HG02973 (cell line): Measurements from ENCODE around the gene STIL.
A peak's percentile ranks its signal among the peaks of the same experiment; 100 is the strongest.
"Not testable (repeated sequence)": the region's sequence is repeated elsewhere in the genome, so short reads cannot be mapped to it uniquely, and the experiment has no call there.

ENCODE experiments used
- ATAC-seq: cut with Tn5 transposase; IDR thresholded peaks from one replicate; pipeline ENCODE4 v1.9.1; 2021; ENCODE audit warnings: moderate library complexity; ENCODE audit not compliant: unreplicated experiment

The STIL gene

DNA sequence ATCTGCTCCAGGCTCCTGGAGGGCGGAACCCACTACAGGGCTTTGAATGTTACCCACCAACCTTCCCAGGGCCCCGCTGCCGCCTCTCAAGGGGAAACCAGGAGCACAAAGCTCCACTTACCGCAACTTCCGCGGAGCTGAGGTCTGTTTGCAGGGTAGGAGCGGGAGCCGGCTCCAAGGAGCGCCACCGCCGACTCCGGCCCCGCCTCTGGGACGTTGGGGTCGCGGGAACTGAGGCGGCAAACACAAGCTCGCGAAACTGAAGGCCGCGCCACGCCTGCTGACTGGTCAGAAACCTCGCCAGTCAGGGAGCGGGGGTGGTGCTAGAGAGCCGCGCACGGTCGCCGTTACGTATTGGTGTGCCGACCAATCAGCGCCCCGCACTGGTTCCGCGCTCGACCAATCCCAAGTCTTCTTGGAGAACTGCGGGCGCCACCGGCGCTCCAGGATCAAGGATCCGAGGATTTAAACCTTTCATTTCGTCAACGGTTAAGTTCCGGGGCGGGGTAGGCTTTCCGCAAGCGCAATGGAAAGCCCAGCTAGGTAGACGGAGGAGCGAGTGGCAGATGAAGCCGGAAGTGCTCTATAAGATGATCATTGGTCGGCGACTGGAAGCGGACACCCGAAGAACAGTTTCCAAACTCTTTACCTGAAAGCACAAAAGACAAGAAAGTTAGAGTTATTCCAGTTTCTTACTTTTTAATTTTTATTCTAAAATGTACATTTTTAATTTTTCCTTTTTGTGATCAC lies at the start of gene STIL:
Gene STIL, minus strand, starts transcription at position 233 of the 750 bp plus-strand sequence. CDS start 3,828 bp downstream, outside the sequence.
- ATAC-seq: peak; percentile 94

DNA sequence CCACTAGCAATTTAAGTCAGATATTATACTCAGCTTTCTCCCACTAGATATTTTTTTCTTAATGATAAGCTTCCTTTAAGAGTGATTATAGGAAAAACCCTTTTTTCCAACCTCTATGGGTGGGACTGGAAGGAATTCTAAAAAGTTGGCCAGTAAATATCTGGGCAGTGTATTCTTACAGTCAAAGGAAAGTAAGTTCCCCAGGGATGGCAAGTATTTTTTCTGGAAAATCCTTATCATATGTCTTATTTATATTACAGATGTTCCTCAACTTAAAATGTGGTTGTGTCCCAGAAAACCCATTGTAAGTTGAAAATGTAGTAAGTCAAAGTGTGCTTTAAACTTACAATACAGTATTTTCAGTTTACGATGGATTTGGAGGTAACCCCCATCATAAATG lies 48.9 kb upstream of the STIL start:
- no peak for ATAC-seq

DNA sequence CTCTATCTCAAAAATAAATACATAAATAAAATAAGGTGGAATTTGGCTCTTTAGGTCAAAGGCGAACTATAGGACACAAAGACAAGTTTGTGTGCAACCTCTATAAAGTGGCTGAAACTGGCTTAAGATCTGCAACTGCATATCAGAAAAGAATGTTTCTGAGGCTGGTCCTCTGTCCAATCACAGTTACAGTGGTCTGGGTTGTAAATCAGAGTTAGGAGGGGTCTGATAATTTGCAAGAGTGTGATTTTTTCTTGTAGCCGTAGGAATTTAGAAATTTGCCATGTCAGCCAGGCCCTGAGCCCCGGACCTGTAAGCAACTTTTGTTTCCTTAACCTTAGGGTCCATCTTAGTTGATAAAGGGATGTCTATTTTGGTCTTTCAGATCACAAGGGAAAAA lies 47.4 kb upstream of the STIL start:
- ATAC-seq: no peak

DNA sequence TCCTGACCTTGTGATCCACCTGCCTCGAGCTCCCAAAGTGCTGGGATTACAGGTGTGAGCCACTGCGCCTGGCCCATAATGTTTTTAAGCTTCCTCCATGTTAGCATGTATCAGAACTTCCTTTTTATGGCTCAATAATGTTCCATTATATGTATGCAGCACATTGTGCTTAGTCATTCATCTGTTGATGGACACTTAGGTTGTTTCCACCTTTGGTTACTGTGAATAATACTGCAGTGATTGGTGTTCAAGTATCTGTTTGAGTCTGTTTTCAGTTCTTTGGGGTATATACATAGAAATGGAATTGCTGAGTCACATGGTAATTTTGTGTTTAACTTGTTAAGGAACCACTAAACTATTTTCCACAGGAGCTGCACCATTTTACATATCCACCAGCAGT lies 37.4 kb upstream of the STIL start:
- peak; percentile 91 for ATAC-seq

DNA sequence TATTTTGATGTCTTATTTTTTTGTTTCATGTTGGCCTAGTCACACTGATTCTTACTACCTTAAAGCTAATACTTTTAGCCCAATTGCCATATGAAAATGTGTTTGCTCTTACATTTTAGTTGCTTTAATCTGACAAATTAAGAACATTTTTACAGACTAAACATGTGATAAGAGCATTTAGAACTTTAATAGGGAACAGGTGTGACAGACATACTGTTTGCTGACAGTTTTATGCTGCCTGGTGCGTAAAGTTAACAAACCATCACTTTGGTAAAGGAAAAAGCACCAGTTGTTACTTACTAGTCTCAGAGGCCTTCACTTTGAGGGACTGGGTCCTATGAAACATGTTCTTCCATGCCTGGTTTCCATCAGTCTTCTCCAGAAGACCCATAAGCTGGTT lies 34.3 kb upstream of the STIL start:
- ATAC-seq: no peak

DNA sequence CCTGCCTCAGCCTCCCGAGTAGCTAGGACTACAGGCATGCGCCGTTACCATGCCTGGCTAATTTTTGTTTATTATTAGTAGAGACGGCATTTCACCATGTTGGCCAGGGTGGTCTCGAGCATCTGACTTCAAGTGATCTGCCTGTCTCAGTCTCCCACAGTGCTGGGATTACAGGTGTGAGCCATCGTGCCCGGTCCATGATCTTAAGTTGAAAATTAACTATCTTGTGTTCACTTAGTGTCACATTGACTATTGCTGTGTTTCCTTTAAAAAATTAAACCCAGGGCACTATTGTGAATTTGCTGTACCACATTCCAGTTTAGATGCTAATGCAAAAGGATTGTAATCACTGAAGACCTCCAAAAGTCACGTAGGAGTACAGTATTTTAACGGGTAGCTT lies 33.8 kb upstream of the STIL start:
- ATAC-seq: no peak

DNA sequence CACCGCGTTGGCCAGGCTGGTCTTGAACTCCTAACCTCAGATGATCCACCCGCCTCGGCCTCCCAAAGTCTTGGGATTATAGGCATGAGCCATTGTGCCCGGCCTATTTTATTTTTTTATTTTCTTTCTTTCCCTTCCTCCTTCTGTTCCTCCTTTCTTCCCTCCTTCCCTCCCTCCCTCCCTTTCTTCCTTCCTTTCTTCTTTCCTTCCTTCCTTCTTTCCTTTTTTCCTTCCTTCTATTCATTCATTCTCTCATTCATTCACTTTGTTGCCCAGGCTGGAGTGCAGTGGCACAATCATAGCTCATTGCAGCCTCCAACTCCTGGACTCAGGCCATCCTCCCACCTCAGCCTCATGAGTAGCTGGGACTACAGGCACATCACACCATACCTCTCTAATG lies 33.0 kb upstream of the STIL start:
- not testable (repeated sequence) for ATAC-seq

DNA sequence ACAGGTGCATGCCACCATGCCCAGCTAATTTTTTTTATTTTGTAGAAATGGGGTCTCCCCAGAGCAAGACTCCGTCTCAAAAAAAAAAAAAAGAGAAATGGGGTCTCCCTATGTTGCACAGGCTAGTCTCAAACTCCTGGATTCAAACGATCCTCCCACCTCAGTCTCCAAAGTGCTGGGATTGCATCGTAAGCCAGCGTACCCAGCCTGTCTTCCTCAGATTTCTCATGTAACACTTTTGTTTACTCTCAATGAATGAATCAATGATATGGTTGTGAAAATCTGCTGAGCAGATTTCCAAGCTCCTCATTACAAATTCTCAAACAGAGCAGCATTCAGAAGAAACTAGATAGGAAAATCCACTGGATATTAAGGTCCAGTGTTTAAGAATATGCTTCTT lies 26.3 kb upstream of the STIL start:
- no peak for ATAC-seq

DNA sequence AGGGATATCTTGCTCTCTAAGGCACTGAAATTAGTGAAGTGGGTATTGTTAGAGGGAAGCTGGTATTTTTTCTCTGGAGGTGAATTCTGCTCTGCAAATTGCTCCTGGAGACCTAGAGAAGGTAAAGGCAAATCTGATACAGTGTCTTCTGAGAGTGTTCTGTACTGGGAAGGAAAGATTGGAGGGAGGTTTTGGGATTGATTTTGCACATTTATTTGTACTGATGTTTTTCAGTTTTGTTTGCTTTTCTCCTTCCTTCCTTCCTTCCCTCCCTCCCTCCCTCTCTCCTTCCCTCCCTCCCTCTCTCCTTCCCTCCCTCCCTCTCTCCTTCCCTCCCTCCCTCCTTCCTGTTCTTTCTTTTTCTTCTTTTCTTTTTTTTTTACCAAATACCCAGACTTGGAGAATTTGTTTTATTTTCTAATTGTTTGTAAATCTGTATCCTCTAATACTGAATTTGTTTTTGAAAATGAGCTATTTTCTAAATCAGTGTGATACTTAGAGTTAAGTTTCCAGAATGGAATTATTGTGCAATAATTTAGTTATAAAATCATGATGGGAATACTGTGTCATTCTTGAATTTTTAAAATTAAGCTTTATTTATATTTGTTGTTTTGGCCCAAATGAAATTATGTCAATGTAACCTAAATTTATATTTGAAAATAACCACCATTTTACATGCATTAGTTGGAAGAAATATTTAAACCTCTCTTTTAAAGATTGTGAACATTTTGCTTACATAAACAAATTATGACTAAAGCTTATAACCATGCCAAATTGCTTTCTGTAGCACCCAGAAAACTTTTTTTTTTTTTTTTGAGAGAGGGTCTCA lies 24.5 kb upstream of the STIL start:
- no peak for ATAC-seq

DNA sequence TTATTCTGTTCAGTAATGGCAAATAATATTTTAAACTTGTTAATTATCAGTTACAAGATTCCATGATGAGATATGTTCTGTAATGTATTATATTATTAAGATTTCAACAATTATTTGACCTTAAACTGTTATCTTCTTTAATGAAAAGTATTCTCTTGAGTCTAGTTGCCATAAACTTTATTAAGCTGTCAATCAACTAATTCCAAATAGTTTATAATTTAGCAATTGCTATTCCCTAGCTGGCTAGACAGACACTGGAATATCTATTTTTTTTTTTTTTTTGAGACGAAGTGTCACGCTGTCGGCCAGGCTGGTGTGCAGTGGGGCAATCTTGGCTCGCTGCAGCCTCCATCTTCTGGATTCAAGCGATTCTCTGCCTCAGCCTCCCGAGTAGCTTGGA lies 23.4 kb upstream of the STIL start:
- no peak for ATAC-seq

DNA sequence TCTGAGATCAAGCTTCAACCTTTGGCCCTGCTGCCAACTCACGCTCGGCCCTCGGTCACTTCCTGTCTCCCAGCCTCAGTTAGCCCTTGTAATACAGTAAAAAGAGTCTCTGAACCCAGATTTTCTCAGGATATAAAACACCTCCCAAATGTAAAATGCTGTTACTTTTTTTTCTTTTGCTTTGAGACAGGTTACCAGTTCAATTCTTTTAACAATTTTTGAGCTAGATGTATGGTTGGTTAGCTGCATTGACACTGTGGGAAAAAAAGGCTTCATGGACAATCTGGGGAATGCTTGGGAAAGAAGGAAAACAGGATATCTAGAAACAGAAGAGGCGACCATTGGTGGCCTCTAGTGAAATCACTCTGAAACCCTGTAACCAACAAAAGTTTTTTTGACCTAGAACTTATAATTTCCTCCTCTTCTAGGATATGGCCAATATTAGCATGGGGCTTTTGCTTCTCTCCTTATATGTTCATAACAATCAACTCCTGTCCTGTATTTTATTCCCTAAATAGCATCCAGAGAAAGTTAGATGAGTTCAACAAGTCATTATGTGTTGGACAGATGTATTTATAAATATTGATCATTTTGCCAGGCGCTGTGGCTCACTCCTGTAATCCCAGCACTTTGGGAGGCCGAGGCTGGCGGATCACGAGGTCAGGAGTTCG lies 21.0 kb upstream of the STIL start:
- ATAC-seq: no peak

DNA sequence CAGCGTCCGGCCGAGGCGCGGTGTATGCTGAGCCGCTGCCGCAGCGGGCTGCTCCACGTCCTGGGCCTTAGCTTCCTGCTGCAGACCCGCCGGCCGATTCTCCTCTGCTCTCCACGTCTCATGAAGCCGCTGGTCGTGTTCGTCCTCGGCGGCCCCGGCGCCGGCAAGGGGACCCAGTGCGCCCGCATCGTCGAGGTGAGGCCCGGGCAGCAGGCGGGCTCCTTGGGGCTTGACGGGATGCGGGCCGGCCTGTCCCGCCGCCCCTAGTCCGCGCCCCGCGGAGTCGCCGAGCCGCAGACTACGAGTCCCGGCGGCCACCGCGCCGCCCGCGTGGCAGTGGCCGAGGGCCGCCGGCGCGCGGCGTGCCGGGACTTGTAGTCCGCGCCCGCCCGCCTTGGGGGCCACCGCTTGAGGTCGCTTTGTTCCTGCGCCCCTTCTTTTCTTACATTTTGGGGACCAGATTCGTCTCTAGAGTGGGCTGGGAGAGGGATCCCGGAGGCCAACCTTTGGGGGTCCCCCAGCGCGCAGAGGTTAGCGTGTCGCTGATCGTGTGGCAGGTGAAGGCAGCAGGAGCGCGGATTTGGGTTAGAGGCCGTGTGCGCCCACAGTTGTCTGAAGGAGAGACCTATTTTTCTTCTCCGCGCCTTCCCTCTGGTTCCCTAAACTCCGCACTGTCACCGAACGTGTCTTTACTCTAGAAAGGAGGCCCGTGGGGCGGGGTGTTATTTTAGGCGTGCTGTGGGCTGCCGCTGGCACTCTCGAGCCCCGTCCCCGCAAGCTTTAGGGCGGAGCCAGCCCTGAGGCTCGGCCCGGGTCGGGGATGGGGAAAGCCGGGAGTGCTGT lies 20.2 kb upstream of the STIL start:
- ATAC-seq: peak; percentile 85

DNA sequence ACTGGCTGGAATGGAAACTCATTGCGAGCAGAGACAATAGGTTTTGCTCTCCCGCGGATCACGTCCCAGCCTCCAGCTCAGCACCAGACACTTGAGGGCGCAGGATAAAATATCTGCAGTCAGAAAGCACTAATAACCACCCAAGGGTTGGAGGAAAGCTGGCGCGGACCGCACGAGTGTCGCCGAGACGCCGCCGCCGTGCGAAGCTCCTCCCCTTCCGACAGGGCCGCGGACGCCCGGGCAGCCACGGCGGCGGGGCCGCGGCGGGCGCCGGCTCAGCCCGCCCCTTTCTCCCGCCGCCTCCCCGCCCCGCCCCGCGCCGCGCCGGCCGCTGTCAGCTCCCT lies 19.6 kb upstream of the STIL start, which contains the start of gene CMPK1:
Gene CMPK1, plus strand, starts transcription at position 213 of the 344 bp plus-strand sequence. CDS start 156 bp downstream, outside the sequence.
- peak; percentile 68 for ATAC-seq

DNA sequence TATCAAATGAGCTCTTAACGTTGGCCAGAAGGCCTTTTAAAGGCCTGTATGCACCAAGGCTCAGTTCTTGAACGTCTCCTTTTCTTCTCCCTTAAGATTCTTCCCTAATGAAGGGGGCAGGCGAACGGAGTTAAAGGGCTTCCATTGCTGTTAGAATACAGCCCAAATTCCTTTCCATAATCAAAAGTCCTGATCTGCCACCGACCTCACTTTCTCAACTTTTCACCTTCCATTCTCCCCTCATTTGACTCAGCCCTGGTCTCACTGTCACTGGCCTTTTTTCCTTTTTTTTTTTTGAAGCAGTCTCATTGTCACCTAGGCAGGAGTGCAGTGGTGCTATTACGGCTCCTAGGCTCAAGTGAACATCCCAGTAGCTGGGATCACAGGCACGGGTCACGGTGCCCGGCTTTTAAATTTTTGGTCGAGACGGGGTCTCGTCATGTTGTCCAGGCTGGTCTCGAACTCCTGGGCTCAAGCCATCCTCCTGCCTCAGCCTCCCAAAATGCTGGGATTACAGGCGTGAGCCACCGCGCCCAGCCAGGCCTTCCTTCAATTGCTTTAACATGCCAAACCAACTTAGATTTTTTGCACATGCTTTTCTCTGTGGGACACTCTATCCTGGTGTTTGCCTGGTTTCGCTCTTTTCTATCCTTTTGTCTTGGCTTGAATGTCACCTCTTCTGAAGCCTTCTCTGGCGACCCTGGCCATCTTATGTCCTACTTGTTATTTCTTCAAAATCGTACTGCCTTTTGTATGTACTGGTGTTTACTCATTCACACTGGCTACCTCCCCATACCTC lies 19.0 kb upstream of the STIL start:
- ATAC-seq: no peak

DNA sequence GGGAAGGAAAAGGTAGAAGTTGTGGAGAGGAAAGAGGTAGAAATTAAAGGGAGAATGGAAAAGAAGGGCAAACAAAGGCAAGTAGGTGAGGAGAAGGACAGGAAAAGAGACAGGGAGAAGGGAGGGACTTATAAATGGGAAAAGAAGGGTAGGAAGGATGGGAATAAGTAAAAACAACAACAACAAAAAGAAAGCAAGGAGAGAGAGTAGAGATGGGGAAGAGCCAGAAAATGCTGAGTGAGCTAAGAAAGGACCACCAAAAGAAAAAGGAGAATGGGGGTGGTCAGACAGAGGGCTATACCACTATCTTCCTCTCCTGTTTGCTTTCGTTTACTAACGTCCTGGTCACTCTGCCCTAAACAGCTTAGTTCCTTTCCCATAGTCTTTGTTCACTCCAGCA lies 17.9 kb upstream of the STIL start:
- ATAC-seq: no peak

DNA sequence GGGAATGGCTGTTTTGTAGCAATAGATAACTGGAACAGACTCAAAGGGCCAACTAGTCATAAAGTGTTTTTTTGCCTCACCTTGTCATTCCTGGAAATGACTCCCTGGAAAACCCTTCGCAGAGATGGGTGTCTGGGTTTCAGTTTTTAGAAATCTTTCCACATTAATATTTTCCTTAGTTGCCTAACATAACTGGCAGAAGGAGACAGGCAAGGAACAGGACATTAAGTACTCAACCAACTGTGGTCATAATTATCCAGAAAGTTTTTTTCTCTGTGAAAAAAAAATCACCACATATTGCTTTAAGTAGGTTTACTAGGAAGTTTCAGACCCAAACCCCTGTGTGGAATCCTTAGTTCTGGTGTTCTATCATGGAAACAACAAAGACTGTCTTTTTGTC lies 16.3 kb upstream of the STIL start:
- no peak for ATAC-seq

DNA sequence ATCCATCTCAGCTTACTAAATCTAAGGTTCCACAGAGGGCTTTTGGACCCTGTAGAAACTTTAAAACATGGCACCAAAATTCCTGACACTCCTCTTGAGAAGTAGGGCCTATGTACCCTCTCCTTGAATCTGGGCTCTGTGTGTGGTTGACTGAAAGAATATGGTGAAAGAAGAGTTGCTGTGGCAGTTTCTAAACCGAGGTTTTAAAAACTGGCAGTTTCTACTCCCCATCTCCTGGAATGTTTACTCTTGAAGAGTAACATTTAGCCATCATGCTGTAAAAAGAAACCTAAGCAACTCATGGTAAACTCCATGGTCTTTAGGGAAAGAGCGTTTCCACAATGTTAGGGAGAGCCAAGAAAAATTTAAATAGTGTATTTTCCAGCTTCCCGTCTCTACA lies 15.0 kb upstream of the STIL start:
- ATAC-seq: no peak

DNA sequence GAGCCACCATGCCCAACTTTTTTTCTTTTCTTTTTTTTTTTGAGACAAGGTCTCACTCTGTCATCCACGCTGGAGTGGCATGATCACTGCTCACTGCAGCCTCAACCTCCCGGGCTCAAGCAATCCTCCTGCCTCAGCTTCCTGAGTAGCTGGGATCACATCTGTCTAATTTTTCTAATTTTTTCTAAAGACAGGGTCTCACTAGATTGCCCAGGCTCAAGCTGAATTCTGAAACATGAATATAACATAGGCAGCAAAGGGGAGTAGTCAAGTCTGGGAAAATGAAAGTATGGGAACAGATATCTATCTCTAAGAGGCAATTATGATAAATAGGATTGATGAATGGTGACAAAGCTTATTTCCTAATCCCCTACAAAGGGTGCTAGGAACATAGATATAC lies 12.3 kb upstream of the STIL start:
- ATAC-seq: no peak

DNA sequence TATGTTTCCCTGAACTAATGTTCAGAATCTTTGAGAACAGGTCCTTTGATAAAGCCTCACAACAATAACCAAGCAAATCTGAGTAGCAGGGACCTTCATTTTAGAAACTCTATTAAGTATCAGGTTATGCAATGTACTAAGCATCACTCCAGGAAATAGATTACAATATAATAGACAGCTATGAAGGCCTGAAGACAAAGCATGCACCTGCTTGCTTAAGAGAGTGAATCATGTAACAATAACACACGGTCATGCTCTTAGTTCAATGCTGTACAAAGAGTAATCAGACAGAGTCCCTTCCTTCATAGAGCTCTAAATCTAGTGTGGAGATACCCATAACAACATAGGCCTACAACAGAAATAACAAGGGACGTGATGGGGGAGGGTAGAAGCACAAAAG lies 11.6 kb upstream of the STIL start:
- ATAC-seq: no peak

DNA sequence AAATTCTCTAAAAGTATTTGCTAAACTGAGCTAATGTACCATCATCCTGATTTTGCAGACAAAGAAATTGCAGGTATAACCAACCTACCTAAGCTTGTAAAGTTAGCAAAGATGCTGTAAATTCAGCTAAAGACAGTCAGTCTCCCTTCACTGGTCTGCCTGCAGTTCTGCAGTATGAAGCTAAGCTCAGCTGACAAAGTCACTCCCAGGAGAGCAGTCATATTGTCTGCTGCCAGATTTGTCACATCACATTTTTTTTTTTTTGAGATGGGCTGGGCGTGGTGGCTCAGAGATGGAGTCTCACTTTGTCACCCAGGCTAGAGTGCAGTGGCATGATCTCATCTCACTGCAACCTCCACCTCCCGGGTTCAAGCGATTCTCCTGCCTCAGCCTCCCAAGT lies 10.7 kb upstream of the STIL start:
- no peak for ATAC-seq
